ENCODE results near the gene CPLX3.
A peak's percentile ranks its signal among the peaks of the same experiment; 100 is the strongest.

The CPLX3 gene

DNA sequence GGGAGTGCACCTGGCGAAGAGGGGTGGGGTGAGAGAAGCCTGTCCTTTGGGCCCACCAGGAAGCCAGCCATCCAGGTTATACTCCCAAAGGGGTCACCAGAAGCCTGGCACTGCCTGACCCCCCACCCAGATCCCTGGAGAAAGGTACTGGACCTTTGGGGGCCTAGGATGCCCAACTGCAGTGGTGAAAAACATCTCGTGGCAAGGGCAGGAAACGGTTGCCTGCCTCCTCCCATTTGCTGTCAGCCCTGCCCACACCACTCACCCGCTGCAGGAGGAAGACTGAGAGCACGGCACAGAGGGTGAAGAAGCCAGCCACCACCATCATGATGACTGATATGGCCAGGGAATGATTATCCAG lies 18.8 kb downstream of the CPLX3 start:
- no peak for DNase-seq (ENCODE audit: low spot score)

DNA sequence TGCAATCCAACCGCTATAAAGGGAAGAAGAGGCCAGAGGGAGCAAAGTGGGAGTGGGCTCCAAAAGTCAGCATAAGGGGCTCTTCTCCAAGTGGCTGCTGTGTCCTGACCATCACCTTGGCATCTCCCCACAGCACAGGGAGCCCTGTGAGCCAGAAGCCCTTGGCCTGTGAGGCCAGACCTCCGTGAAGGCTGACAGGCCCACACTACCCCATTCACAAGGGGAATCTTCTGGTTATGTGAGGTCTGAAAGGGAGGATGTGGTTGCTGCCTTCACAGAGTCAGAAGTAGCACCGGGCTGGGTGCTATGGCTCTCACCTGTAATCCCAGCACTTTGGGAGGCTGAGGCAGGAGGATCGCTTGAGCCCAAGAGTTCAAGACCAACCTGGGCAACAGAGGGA lies 19.2 kb downstream of the CPLX3 start:
- DNase-seq (ENCODE audit: low spot score), result no peak

DNA sequence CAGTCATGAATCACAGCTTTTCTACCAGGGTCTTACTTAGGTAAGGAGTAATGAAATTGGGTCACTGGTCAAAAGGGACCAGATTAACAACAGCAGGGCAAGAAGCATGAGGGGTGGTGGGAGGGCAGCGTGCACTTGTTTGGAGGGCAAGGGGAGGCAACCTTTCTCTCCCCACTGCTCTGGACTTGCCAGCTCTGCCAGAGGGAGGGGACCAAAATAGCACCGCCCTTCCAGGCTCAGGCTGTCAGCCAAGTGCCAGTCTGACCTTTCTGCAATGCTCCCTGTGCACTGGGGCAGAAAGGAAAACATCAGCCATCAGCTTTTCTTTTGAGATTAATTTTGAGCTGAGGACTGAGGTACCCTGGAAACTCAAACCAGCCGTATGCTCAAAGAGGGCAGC lies 21.0 kb downstream of the CPLX3 start:
- DNase-seq (ENCODE audit: low spot score), result no peak

DNA sequence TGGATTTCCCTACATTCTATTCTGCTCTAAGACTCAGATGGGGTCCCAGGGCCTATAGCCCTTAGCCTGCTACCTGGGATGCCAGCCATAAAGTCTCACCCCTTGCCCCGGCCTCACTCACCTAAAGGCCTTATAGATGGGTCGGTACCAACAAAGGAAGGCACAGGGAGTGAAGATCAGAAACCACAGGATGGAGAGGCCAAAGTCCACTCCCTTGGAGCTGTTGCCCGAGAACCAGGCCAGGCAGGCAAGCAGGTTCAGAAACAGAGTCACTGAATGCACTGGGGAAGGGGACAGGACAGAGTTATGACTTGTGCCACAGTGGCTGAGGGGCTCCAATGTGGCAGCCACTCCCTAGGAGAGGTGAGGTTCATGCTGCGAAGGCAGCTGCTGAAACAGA lies 24.0 kb downstream of the CPLX3 start:
- DNase-seq (ENCODE audit: low spot score), result no peak

DNA sequence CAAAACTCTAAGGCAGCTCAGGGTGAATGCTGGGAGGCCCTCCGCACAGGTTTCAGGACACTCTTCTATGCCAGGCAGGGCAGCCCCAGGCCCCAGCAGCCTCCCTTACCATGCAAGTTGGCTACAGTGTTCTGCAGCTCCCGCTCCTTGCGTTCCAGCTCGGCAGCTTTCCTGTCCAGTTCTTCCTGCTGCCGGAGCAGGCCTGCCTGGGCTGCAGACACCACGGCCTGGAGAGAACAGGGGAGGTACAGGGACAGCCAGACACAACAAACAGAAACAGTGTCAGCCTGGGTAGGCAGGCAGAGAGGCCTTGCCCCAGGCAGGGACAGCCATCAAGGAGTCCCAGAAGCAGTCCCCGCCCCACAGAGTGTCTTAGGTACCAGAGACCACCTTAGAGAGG lies 25.5 kb downstream of the CPLX3 start:
- no peak for DNase-seq (ENCODE audit: low spot score)

DNA sequence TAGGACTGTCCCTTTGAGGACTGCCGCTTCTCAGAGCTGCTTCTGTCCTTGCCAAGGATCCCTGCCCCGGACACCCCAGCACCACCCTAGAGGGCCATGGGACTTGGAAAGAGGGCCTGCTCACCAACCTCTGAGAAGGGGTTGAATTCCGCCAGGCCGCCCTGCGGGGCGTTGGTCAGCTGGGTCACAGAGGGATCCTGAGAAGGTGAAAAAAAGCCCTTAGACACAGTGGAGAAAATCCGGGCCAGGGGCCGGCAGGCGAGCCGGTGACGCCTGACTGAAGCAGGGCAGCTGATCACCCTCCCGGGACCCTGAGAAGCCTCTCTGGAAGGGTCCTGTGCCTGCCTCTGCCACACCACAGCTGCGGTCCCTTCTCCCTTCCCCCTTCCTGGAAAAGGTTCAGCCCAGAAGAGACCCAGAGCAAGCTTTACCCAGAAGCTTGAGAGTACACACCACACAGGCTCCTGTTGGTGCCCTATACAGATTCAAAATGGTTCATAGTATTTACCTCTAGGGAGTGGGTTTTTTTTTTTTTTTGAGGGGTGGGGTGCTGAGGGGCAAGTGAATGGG lies 28.1 kb downstream of the CPLX3 start:
- no peak for DNase-seq (ENCODE audit: low spot score)

DNA sequence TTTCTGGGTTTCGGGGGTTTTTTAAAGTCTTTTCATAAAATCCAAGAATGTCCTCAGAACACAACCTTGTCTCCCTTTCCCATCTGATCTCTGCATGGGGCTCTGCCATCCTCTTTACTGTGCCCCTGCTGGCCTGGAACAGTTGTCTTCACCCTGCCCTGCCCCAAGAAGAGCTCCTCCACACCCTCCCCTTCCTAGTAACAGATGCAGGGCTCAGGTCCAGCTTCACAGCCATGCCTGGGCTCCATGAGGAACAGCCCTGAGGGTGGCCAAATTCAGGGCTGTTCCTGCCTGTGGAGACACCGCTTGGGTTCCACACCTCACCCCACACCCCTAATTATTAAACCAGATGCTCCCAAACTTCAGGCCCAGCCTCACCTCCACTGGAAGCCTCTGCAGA lies 29.4 kb downstream of the CPLX3 start:
- no peak for DNase-seq (ENCODE audit: low spot score)

DNA sequence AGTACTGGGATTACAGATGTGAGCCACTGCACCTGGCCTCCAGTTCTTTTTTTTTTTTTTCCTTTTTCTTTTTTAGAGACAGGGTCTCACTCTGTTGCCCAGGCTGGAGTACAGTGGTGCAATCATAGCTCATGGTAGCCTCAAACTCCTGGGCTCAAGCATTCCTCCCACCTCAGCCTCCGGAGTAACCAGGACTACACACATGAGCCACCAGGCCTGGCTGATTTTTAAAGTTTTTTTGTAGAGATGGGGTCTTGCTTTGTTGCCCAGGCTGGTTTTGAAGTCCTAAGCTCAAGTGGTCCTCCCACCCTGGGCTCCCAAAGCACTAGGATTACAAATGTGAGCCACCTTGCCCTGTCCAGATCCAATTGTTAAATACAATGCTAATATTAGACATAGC lies 30.1 kb downstream of the CPLX3 start:
- DNase-seq (ENCODE audit: low spot score), result no peak

DNA sequence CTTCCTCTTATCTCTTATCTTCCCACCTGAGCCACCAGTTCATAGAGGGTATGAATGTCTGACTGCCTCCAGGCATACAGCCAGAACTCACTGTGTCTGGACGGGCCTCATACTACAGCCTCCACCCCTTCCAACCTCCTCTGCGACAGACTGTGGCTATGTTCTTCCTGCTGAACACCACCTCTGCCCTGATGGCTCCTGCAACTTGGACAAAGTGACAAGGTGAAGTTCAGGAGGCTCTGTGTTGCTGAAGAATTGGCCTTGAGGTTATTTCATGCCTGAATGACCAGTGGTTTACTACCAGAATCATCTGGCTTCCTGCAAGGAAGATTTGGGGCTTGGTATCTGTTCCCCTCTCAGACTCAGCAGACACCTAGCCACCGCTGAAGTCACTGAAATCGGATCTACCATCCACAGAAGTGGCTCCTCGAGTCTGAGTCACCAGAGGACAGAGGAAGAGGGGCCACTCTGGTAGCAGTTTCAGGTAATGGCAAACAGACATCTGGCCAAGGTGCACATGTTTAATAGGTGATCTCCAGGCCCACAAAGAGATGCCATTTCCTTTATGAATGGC lies 30.7 kb downstream of the CPLX3 start:
- DNase-seq (ENCODE audit: low spot score), result no peak

DNA sequence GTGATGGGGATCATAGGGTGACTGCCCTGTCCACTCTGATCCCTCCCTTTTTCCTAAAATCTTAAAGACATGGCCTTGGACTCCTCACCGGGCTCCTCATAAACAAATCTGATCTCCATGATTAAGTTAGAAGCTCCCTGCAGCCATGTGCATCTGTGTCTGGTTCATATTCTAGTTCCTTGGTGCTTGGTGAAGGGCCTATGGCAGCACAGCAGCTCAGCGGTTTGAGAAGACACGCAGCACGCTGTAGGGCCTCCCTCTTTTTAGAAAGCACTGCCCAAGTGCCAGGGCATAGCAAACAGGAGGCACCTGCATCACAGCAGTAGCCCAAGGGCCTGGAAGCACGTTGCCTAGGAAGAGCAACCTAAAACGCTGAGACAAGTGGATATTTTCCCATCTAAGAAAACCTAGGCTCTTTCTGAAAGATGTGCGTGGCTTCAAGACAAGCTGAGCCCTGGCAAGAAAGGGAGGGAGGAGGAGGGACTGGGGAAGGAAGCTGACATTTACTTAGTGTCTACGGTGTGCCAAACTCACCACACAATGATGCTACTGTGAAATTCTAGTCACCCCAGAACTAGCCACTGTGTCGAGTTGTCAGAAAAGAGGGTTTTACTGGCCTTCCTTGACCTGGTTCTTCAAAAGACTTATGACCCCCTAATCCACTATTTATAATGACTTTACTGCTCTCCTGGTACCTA lies 31.4 kb downstream of the CPLX3 start:
- DNase-seq (ENCODE audit: low spot score), result no peak

DNA sequence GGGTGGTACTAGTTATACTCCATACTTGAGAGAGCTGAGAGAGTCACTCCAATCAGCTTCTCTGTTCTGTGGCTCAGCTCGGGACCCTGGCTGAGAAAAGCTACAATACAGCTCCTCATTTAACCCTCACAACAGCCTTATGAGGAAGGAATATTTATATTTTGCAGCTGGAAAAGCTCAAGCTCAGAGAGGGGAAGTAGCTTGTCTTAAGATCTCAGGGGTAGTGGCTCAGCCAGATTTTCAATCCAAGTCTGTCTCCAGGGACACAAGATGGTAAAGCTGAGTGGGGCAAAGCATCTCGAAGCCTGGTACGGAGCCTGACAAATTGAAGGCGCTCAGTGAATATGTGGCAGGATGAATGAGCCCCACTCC lies 31.9 kb downstream of the CPLX3 start:
- no peak for DNase-seq (ENCODE audit: low spot score)

DNA sequence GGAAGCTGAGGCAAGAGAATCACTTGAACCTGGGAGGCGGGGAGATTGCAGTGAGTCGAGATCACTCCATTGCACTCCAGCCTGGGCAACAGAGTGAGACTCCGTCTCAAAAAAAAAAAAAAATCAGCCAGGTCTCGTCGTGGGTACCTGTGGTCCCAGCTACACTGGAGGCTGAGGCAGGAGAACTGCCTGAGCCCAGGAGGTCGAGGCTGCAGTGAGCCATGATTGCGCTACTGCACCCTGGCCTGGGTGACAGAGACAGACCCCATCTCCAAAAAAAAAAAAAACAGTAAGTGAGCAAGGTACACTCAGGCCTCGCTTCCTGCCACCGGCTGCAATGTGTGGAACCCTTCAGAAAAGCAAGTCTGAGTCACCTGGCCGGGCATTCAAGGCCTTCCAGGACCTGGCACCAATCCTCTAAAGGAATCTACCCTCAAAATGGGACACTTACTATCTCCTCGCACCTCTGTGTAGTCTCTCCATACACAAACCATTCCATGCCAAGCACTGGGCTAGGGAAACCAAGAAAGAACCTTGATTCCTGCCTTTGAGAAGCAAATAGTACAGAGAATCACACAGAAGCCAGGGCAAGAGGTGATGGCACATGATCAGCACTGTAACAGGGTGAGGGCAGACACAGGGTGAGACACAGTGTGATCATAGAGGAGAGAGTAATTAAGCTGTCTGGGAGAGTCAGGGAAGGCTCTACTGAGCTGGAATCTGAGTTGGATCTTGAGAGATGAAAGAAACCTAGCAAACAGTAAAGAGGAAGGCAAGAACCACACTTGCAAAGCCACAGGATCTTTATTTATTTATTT lies 37.0 kb downstream of the CPLX3 start:
- DNase-seq (ENCODE audit: low spot score), result no peak

DNA sequence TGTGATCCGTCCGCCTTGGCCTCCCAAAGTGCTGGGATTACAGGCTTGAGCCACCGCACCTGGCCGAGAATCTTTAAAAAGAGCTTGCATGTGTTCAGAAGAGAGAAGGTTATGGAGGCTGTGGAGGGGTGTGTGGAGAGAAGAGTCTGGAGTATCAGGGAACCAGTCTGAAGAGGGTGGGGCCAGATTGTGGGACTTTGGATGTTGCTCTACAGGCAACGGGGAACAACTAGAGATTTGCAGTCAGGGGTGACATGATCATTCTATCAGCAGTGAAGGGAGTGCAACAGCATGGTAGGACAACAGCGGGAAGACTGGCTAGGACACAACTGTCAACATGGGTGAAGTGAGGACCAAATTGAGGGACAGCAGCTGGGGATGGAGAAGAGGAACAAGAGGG lies 37.9 kb downstream of the CPLX3 start:
- no peak for DNase-seq (ENCODE audit: low spot score)

DNA sequence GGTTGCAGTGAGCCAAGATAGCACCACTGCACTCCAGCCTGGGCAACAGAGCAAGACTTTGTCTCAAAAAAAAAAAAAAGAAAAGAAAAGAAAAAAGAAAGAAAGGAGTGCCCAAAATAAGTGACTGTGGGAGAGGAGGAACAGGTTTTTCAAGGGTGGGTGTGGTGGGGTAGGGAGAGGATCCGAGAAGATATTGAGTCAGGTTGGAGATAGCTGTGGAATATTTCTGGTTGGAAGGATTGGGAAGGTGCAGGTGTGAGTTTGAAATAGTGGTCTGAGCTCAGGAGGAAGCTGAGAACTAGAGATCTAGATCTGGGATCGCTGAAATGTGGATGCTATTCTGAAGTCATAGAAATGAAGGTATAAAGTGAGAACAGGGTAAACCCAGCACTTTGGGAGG lies 38.9 kb downstream of the CPLX3 start:
- DNase-seq (ENCODE audit: low spot score), result no peak

DNA sequence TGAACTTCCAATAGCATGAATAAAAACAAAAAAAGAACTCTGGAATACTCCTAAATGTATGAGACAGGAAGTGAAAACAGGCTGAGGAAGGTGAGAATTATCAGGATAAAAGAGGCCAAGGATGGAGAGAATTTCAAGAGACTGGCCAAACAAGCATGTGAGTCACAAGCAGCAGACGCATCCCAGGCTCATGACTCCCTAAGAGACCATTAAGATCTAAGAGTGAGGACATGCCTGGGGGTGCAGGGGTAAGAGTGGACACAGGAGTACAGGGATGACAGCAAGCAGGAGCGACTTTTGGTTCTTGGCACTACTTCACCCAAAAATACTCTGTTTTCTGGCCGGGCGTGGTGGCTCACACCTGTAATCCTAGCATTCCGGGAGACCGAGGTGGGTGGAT lies 39.7 kb downstream of the CPLX3 start:
- DNase-seq (ENCODE audit: low spot score), result peak; percentile 77

DNA sequence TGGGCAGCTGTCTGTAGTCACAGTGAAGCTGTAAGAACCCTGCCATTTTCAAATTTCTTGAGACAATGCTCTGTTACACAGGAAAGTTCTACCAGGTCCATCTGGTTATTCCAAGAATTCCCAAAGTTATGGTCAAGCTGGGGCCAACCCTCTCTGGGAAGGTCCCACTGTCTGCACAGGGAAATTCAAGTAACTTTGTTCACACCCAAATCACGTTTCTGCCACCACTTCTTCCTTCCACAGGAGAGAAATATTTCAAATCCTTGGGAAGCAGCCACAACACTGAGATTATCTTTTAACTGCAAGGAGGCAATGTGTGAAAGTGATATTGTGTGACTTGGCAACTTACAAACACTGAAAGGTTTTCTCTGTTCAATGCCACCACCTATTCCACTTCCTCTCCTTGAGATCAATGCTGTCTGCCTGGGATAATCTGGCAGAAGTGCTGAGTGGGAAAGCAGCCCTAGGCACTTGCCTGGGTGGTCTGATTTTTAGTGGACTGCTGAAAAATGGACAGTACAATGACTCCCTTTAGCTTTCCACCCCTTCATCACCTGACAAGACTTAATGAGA lies 41.1 kb downstream of the CPLX3 start:
- DNase-seq (ENCODE audit: low spot score), result no peak

DNA sequence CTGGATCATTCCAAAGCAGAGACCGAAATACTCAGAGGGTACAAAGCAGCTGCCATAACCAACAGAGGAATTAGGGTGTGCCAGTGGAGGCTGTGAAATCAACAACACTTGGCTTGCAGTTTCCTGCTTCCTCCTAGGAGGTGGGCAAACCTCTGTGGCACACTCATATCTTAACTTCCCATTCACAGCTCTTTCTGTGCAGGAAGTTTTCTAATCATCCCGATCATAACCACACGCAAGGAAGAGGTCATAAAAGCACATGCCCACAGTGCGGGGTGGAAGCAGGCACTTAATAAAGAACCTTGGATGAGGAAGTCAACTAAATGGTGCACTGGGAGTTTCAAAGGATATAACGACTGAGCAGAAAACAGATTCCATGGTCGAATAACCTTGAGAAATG lies 41.6 kb downstream of the CPLX3 start:
- no peak for DNase-seq (ENCODE audit: low spot score)

DNA sequence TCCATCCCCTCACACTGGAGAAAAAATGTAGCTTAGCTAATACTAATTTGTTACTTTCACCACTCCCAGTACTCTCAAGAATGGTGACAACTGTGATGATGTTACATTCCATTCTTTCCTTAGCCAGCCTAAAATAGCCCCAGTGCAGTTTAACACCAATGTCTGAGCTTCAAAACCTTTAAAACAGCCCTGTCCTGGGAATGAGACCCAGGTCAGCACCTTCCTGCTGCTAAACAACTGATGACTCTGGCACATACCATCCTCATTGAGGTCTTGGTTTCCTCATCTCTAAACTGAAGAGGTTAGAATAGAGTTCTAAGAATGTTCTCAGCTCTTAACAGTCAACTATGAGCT lies 42.9 kb downstream of the CPLX3 start:
- no peak for DNase-seq (ENCODE audit: low spot score)

DNA sequence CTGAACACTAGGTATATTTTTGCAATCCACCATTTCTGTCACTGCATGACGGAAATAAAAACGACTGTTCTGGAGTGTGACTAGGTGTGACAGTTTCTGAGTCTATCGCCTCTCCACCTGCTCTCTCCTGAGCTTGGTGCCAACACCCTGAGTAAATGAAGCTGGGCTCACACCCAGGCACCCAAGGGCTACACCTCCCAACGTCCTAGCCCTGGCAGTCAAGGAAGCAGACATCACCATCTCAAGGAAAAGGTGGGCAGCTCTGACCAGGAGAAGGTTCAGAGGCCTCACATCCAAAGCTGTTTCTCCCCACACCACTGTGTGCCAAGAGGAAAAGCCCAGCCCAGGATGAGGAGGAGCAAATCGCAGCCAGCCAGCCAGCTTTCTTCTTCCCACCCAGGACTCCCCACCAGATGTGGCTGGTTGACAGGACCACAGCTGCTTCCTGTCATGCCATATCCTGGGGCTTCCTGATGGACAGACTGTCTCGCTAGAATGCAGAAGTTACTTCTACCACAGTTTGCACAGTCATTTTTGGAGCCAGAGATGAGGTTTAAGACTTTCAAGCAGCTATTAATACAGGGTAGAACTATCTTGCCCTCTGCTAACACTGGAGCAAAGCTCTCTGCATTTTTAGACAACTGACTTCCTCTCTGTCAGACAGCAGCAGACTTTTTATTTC lies 43.4 kb downstream of the CPLX3 start:
- peak; percentile 44 for DNase-seq (ENCODE audit: low spot score)

DNA sequence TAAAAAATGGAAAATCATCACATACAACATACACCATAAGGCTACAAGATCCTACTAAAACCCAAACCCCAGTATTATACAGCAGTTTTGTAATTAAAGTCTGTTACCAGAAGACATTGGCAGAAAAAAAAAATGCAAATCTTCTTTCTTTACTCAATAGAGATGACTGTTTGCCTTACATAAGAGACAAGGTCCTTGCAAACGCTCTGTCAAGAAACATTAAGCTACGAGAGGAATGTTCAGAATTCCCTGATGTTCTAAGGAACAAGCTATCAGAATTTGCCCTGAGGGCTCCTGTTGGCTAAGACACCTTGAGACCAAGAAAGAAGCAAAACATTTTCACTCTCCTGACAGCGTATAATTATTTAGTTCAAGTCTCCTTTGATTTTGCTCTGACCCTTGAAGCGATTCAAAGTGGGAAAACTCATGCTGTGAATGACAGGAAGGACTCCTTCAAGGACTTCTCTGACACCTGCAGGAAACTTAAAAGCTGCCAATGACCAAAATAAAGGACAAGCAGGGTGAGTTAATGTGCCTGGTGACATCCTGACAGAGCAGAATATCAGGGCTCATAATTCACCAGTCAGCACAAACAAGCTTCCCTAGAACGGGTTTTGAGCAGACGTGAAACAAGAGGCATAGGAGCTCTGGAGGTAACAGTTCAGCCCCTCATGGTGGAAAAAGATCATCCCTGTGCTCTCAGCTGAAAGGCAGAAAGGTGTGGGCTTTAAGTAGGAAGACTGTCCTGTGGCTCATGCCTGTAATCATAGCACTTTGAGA lies 44.2 kb downstream of the CPLX3 start:
- DNase-seq (ENCODE audit: low spot score), result no peak

DNA sequence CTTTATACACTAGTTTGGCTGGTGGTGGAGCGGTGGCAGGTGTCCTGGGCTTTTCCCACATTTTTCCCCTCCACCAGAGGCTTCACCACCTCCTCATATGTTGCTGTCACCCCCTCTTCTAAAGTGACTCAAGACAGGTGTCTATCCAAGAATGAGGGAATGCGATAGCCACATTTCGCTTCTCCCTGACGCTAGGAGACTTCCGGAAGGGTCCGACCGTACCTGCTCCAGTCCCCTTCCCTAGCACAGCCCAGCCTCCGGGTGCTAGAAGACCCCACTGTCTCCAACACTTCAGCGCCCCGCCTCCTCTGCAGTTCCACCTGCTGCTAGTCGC lies 46.2 kb downstream of the CPLX3 start:
- DNase-seq (ENCODE audit: low spot score), result no peak

Data from AG20443 (cell line).